HCT116 (cell line): ENCODE data around the gene COL8A2. TPM values are rescaled to one million over a fixed set of nuclear protein-coding genes. Genes with fewer than 3 reads are reported as not detected.

Source experiments
- ATAC-seq: fragments of 200-7000 bp; cut with Tn5 transposase; 2 replicates; pipeline ENCODE4 v1.9.1; 2020; ENCODE audit warnings: mild to moderate bottlenecking, moderate library complexity
- BruUV-seq: library from RNA; stranded (reverse); fragments of 400-500 nt; replicated peaks from 2 replicates; lab custom pipeline; 2021; lab: Mats Ljungman, UMichigan
- CTCF ChIA-PET: fragments of 300-600 bp; sonication (Branson Sonifier 250); formaldehyde crosslinking; loops from one replicate; lab custom pipeline; 2021; ENCODE audit warnings: antibody characterized with exemption; lab: Charles Lee
- POLR2A ChIA-PET: fragments of 300-600, 350-600 bp; sonication (Branson Sonifier 250); formaldehyde crosslinking; loops from one replicate; lab custom pipeline; 2021; ENCODE audit warnings: antibody characterized with exemption; lab: Charles Lee
- RAD21 ChIA-PET, 2 experiments: fragments of 300-600 bp; sonication (Branson Sonifier 250); formaldehyde crosslinking; loops; one replicate each; lab custom pipeline; 2023; ENCODE audit warnings: low total read pairs in 2 of 2; ENCODE audit not compliant: uncharacterized antibody in 2 of 2, unreplicated experiment in 2 of 2, low non-redundant PET in 1 of 2; lab: Charles Lee
- DNase-seq: peaks from one replicate; pipeline ENCODE4 v3.0.0-alpha.2; 2010; ENCODE audit warnings: low read depth, low spot score
- H2AFZ ChIP-seq: fragments of 200-600 bp; shearing (Covaris generic), sonication (generic); 2 replicates; pipeline ENCODE4 v1.6.1; 2017; ENCODE audit warnings: low read depth, mixed run types, mixed read lengths, antibody characterized with exemption, low read length; ENCODE audit not compliant: poor library complexity, severe bottlenecking
- H3K27ac ChIP-seq: 2 replicates; pipeline ENCODE4 v1.5.1; 2012; ENCODE audit warnings: low read depth, low read length
- H3K27me3 ChIP-seq: fragments of 200-600 bp; sonication (generic); 2 replicates; pipeline ENCODE4 v1.6.1; 2016; ENCODE audit warnings: mixed run types, low read length, mixed read lengths; ENCODE audit not compliant: insufficient read depth
- H3K36me3 ChIP-seq, 2 experiments: fragments of 200-500 bp in 1 of 2; fragments of 200-600 bp in 1 of 2; sonication (Bioruptor generic) in 1 of 2; sonication (generic) in 1 of 2; 2 replicates each; pipeline versions ENCODE4 v1.5.1 to v1.6.1; 2014 to 2016; ENCODE audit warnings: low read length in 2 of 2, inconsistent platforms in 1 of 2, mixed read lengths in 1 of 2, mixed run types in 1 of 2; ENCODE audit not compliant: insufficient read depth in 2 of 2, control insufficient read depth in 1 of 2
- H3K4me1 ChIP-seq, 2 experiments: fragments of 200-600 bp in 1 of 2; sonication (generic) in 1 of 2; 2 replicates each; pipeline versions ENCODE4 v1.5.1 to v1.6.1; 2012 to 2017; ENCODE audit warnings: low read length in 2 of 2, inconsistent platforms in 1 of 2, mild to moderate bottlenecking in 1 of 2, mixed read lengths in 1 of 2, mixed run types in 1 of 2, moderate library complexity in 1 of 2; ENCODE audit not compliant: insufficient read depth in 2 of 2, control insufficient read depth in 1 of 2
- H3K4me2 ChIP-seq: fragments of 200-600 bp; sonication (generic); 2 replicates; pipeline ENCODE4 v1.6.1; 2017; ENCODE audit warnings: mixed run types, low read length, mixed read lengths
- H3K4me3 ChIP-seq, 2 experiments: fragments of 200-600 bp in 1 of 2; sonication (generic) in 1 of 2; replicated peaks in 1 of 2; 2 replicates each; pipeline ENCODE4 v1.5.1; 2011 to 2016; ENCODE audit warnings: low read length in 2 of 2, control low read depth in 1 of 2, low read depth in 1 of 2, mild to moderate bottlenecking in 1 of 2, mixed read lengths in 1 of 2, mixed run types in 1 of 2
- H3K79me2 ChIP-seq: fragments of 200-600 bp; sonication (generic); 2 replicates; pipeline ENCODE4 v1.6.1; 2017; ENCODE audit warnings: mild to moderate bottlenecking, mixed run types, low read length, moderate library complexity, mixed read lengths; ENCODE audit not compliant: insufficient read depth
- H3K9ac ChIP-seq: fragments of 200-600 bp; sonication (generic); 2 replicates; pipeline ENCODE4 v1.6.1; 2016; ENCODE audit warnings: low read length, mixed read lengths
- H3K9me2 ChIP-seq: fragments of 200-600 bp; sonication (generic), shearing (Covaris generic); 2 replicates; pipeline ENCODE4 v1.6.1; 2017; ENCODE audit warnings: mixed run types, mild to moderate bottlenecking, moderate library complexity; ENCODE audit not compliant: insufficient read depth
- H3K9me3 ChIP-seq, 2 experiments: fragments of 200-500 bp in 1 of 2; fragments of 200-600 bp in 1 of 2; sonication (Bioruptor generic) in 1 of 2; sonication (generic) in 1 of 2; 2 replicates each; pipeline ENCODE4 v1.6.1; 2014 to 2017; ENCODE audit warnings: low read length in 2 of 2, mixed read lengths in 2 of 2, inconsistent platforms in 1 of 2, low read depth in 1 of 2, mild to moderate bottlenecking in 1 of 2, mixed run types in 1 of 2, moderate library complexity in 1 of 2; ENCODE audit not compliant: control insufficient read depth in 1 of 2, insufficient read depth in 1 of 2
- H4K20me1 ChIP-seq: fragments of 200-600 bp; sonication (generic), shearing (Covaris generic); 2 replicates; pipeline ENCODE4 v1.6.1; 2017; ENCODE audit warnings: mixed run types, mild to moderate bottlenecking, moderate library complexity; ENCODE audit not compliant: insufficient read depth
- JUND ChIP-seq: IDR thresholded peaks from 2 replicates; pipeline ENCODE4 v1.6.1; 2012
- SIN3A ChIP-seq: IDR thresholded peaks from 2 replicates; pipeline ENCODE4 v1.6.1; 2012; ENCODE audit warnings: low read depth
- TCF7L2 ChIP-seq: IDR thresholded peaks from 2 replicates; pipeline ENCODE4 v1.7.0; 2011; ENCODE audit warnings: borderline replicate concordance, inconsistent platforms; ENCODE audit not compliant: insufficient read depth, insufficient read length; ENCODE audit errors: extremely low read depth
- intact Hi-C: fragments of 100-400 bp; cut with micrococcal nuclease; formaldehyde crosslinking; loops from 2 replicates; pipeline ENCODE4 v1.10.0; 2022
- total RNA-seq: library from RNA; stranded (reverse); gene quantifications from one replicate; pipeline ENCODE4 v1.2.1, GENCODE V29; 2021; ENCODE audit not compliant: unreplicated experiment
- TF ChIP-seq, protein P1 (sequence below), 3 experiments: fragments of 200-600 bp in 1 of 3; sonication (generic) in 1 of 3; IDR thresholded peaks in 2 of 3; conservative IDR thresholded peaks in 1 of 3; 2 replicates each; pipeline ENCODE4 v1.5.1; 2012 to 2017; ENCODE audit warnings: low read depth in 2 of 3, low read length in 2 of 3, antibody characterized with exemption in 1 of 3, borderline replicate concordance in 1 of 3, control low read depth in 1 of 3, mild to moderate bottlenecking in 1 of 3, mixed read lengths in 1 of 3, mixed run types in 1 of 3, moderate library complexity in 1 of 3; ENCODE audit not compliant: insufficient read depth in 1 of 3
- TF ChIP-seq, protein P2 (sequence below): IDR thresholded peaks from 2 replicates; pipeline ENCODE4 v1.6.1; 2012

The COL8A2 gene
- total RNA-seq, 1 experiment from 2014 or later: 0.05 TPM

DNA sequence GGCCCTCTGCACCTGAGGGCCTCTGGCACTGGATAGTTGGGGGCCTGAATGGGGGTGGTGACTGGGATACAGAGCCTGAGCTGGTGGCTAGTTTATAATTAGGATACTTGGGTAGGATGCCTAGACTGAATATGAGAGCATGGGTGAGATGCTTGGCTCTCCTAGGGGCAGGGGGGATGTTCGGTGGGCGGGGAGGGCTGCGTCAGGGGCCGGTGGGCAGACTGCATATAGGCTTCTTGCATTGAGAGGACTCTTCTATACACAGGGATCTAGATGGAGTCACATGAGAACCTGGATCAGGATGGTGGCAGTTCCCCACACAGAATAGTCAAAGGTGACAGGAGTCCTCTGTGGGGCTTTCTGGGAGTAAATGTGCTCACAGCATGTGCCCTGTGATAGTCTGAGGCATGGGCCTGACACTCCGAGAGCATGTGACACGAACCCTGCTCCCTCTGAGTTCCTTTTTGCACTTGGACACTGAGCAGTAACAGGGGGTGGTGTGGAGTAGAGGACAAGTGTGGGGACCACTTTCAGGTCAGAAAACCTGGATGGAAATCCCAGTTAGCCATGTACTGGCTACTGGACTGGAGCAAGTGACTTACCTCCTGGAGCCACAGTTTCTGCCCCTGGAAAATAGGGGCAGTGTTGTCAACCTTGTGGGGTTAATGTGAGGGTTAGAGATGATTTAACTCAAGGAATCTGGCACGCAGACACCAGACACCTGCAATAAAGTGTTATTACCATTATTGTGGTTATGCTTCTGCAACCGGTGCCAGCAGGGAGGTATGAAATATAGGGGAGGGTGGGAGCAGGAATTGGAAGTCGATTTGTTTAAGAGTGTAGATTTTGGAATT is 33.2 kb upstream of the COL8A2 start:
- H3K9ac ChIP-seq: peak overlapping the region; percentile 97; the same call in 1 of the 2 replicates
- H3K4me3 ChIP-seq: no peak overlapping the region; a peak in 1 of 4 replicates

More for the DNA sequence above, 33.2 kb upstream of the COL8A2 start:
- peak overlapping the region; percentile 94 for H3K4me2 ChIP-seq
- H3K4me1 ChIP-seq: peaks cover 19 to 56% of the 10 kb centered on the region in 2 experiments
- no peak for ATAC-seq
- peak overlapping the region; percentile 97 for H3K27ac ChIP-seq
- BruUV-seq: TSS peak; percentile 36
- no peaks in the 10 kb centered on the region for H3K9me3 ChIP-seq
- POLR2A ChIA-PET: no interaction called here
- no peak overlapping the region for H2AFZ ChIP-seq
- intact Hi-C loops: loop anchor here (10.0 kb wide), 1 partner anchor 227 kb away; the partner anchor contains the start of gene STK40
- DNase-seq: no peak
- no peaks in the 10 kb centered on the region for H3K9me2 ChIP-seq
- TF ChIP-seq, protein P1, sequence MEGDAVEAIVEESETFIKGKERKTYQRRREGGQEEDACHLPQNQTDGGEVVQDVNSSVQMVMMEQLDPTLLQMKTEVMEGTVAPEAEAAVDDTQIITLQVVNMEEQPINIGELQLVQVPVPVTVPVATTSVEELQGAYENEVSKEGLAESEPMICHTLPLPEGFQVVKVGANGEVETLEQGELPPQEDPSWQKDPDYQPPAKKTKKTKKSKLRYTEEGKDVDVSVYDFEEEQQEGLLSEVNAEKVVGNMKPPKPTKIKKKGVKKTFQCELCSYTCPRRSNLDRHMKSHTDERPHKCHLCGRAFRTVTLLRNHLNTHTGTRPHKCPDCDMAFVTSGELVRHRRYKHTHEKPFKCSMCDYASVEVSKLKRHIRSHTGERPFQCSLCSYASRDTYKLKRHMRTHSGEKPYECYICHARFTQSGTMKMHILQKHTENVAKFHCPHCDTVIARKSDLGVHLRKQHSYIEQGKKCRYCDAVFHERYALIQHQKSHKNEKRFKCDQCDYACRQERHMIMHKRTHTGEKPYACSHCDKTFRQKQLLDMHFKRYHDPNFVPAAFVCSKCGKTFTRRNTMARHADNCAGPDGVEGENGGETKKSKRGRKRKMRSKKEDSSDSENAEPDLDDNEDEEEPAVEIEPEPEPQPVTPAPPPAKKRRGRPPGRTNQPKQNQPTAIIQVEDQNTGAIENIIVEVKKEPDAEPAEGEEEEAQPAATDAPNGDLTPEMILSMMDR (IDR thresholded peaks at IDR 0.05 in 2 of 3, conservative IDR thresholded peaks at IDR 0.05 in 1 of 3; ENCODE audit: borderline replicate concordance in 1 of 3, insufficient read depth in 1 of 3, low read depth in 2 of 3, low read length in 2 of 3): no peak
- TF ChIP-seq TCF7L2 (no peak), SIN3A (no peak), JUND (no peak)
- TF ChIP-seq, protein P2, sequence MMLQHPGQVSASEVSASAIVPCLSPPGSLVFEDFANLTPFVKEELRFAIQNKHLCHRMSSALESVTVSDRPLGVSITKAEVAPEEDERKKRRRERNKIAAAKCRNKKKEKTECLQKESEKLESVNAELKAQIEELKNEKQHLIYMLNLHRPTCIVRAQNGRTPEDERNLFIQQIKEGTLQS: no peak
- H3K36me3 ChIP-seq: 0 out of 4 replicates have a peak, but pooled peaks cover 0 to 4% of the 10 kb centered on the region in 2 experiments
- H3K79me2 ChIP-seq: peaks cover 70% of the 10 kb centered on the region
- H3K27me3 ChIP-seq: no peaks in the 10 kb centered on the region
- CTCF ChIA-PET: no interaction called here
- no peaks in the 10 kb centered on the region for H4K20me1 ChIP-seq
- RAD21 ChIA-PET: no interaction called here
